Astrocyte (in vitro differentiated cells and primary cell): Measurements from ENCODE around the gene TAF4. TPM values are rescaled to one million over a fixed set of nuclear protein-coding genes. Genes with fewer than 3 reads are reported as not detected.

ENCODE experiments used
- DNase-seq: peaks from one replicate; pipeline ENCODE4 v3.0.0-alpha.2; 2010; ENCODE audit warnings: low read depth
- FAIRE-seq: peaks from 2 replicates; lab custom pipeline; 2011; peaks lifted over from hg19 to GRCh38; lab: Jason Lieb, UNC
- H2AFZ ChIP-seq: 2 replicates; pipeline ENCODE4 v1.6.0; 2012; ENCODE audit warnings: low read depth, low read length, inconsistent platforms
- H3K27ac ChIP-seq: 2 replicates; pipeline ENCODE4 v1.5.1; 2011; ENCODE audit warnings: low read depth, low read length, inconsistent platforms
- H3K27me3 ChIP-seq: 2 replicates; pipeline ENCODE4 v1.6.0; 2011; ENCODE audit warnings: low read length, inconsistent platforms; ENCODE audit not compliant: insufficient read depth
- H3K36me3 ChIP-seq: 2 replicates; pipeline ENCODE4 v1.5.1; 2011; ENCODE audit warnings: low read length, inconsistent platforms; ENCODE audit not compliant: insufficient read depth
- H3K4me1 ChIP-seq: 2 replicates; pipeline ENCODE4 v1.5.1; 2011; ENCODE audit warnings: low read length, inconsistent platforms; ENCODE audit not compliant: insufficient read depth
- H3K4me2 ChIP-seq: 2 replicates; pipeline ENCODE4 v1.6.0; 2012; ENCODE audit warnings: low read length, inconsistent platforms
- H3K4me3 ChIP-seq: 2 replicates; pipeline ENCODE4 v1.5.1; 2011; ENCODE audit warnings: low read depth, mild to moderate bottlenecking, low read length, inconsistent platforms; ENCODE audit not compliant: insufficient read depth
- H3K79me2 ChIP-seq: 2 replicates; pipeline ENCODE4 v1.6.0; 2012; ENCODE audit warnings: mild to moderate bottlenecking, low read length, inconsistent platforms; ENCODE audit not compliant: insufficient read depth
- H3K9ac ChIP-seq: 2 replicates; pipeline ENCODE4 v1.6.0; 2012; ENCODE audit warnings: mild to moderate bottlenecking, low read length, inconsistent platforms
- H3K9me3 ChIP-seq: 2 replicates; pipeline ENCODE4 v1.5.1; 2012; ENCODE audit warnings: low read depth, mild to moderate bottlenecking, low read length, inconsistent platforms; ENCODE audit not compliant: insufficient read depth
- H4K20me1 ChIP-seq: 2 replicates; pipeline ENCODE4 v1.6.0; 2012; ENCODE audit warnings: low read length, inconsistent platforms; ENCODE audit not compliant: insufficient read depth
- H3K27ac Mint-ChIP-seq: one replicate; pipeline ENCODE4 v1.8.0; 2021; ENCODE audit warnings: mild to moderate bottlenecking, mixed read lengths; ENCODE audit not compliant: unreplicated experiment
- H3K27me3 Mint-ChIP-seq: one replicate; pipeline ENCODE4 v1.8.0; 2021; ENCODE audit warnings: low read depth, mixed read lengths; ENCODE audit not compliant: unreplicated experiment
- H3K36me3 Mint-ChIP-seq: one replicate; pipeline ENCODE4 v1.8.0; 2021; ENCODE audit warnings: low read depth, mixed read lengths; ENCODE audit not compliant: unreplicated experiment
- H3K4me1 Mint-ChIP-seq: one replicate; pipeline ENCODE4 v1.8.0; 2021; ENCODE audit warnings: low read depth, mixed read lengths; ENCODE audit not compliant: unreplicated experiment
- H3K4me3 Mint-ChIP-seq: one replicate; pipeline ENCODE4 v1.8.0; 2021; ENCODE audit warnings: mild to moderate bottlenecking, moderate library complexity, mixed read lengths; ENCODE audit not compliant: unreplicated experiment
- H3K9me3 Mint-ChIP-seq: one replicate; pipeline ENCODE4 v1.8.0; 2021; ENCODE audit warnings: mild to moderate bottlenecking, mixed read lengths; ENCODE audit not compliant: unreplicated experiment
- CTCF ChIP-seq: IDR thresholded peaks from 2 replicates; pipeline ENCODE4 v1.5.1; 2011; ENCODE audit warnings: low read depth, mild to moderate bottlenecking, inconsistent platforms, low read length, moderate library complexity; ENCODE audit not compliant: insufficient read depth
- EZH2 ChIP-seq: IDR thresholded peaks from 2 replicates; pipeline ENCODE4 v1.6.1; 2012; ENCODE audit warnings: mild to moderate bottlenecking, low read length, inconsistent platforms; ENCODE audit not compliant: insufficient read depth
- total RNA-seq: library from RNA; stranded (reverse); gene quantifications from 2 replicates; pipeline ENCODE4 v1.2.1, GENCODE V29; 2021

The TAF4 gene
- total RNA-seq, 1 donor from 2014 or later: 11.8 TPM

- Histone ChIP-seq H4K20me1 (no peaks in the 10 kb centered on the region), H3K27ac (no peak overlapping the region), H3K9me3 (no peaks in the 10 kb centered on the region), H3K27me3 (peaks cover 18% of the 10 kb centered on the region), H3K9ac (no peak overlapping the region), H3K4me2 (no peak overlapping the region), H3K4me1 (peaks cover 3% of the 10 kb centered on the region), H3K36me3 (no peaks in the 10 kb centered on the region), H3K79me2 (no peaks in the 10 kb centered on the region), H2AFZ (no peak overlapping the region), H3K4me3 (no peak overlapping the region)
- H3K4me3 Mint-ChIP-seq: no peak overlapping the region
- no peak for DNase-seq
- H3K36me3 Mint-ChIP-seq: no peaks in the 10 kb centered on the region
- FAIRE-seq: no peak
- H3K27me3 Mint-ChIP-seq: peaks cover 11% of the 10 kb centered on the region
- no peak for TF ChIP-seq EZH2
- TF ChIP-seq CTCF: no peak
- H3K27ac Mint-ChIP-seq: no peak overlapping the region
- peaks cover 2% of the 10 kb centered on the region for H3K9me3 Mint-ChIP-seq
- H3K4me1 Mint-ChIP-seq: peaks cover 11% of the 10 kb centered on the region
Observed at GRCh38 chr20:61958773-61959700, 106.6 kb downstream of the TAF4 start.

DNA sequence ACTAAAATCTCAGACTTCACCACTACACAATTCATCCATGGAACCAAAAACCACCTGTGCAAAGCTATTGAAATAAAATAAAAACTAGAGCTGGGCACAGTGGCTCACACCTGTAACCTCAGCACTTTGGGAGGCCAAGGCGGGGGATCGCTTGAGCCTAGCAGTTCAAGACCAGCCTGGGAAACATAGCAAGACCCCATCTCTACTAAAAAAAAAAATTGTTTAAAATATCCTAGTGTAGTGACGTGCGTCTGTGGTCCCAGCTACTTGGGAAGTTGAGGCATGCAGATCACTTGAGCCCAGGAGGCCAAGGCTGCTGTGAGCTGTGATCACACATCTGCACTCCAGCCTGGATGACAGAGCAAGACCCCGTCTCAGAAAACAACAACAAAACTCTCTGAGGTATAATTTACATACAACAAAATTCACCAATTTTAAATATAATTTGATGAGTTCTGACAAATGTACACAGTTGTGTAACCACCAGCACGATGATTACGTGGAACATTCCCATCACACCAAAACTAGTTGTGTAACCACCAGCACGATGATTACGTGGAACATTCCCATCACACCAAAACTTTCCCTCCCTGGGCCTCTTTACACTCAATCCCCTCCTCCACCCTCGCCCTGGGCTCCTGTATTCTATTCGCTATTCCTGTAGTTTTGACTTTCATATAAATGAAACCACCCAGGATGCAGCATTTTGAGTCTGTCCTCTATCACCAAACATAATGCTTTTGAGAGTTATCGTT, 107.5 kb downstream of the TAF4 start:
- no peak overlapping the region for H3K27ac ChIP-seq
- H3K36me3 ChIP-seq: no peaks in the 10 kb centered on the region
- Mint-ChIP-seq H3K4me1 (peaks cover 11% of the 10 kb centered on the region), H3K27ac (no peak overlapping the region), H3K27me3 (peaks cover 13% of the 10 kb centered on the region), H3K9me3 (peaks cover 2% of the 10 kb centered on the region), H3K36me3 (no peaks in the 10 kb centered on the region), H3K4me3 (no peak overlapping the region)
- TF ChIP-seq EZH2: no peak
- no peak for TF ChIP-seq CTCF
- H3K4me2 ChIP-seq: no peak overlapping the region
- peaks cover 3% of the 10 kb centered on the region for H3K4me1 ChIP-seq
- H3K9me3 ChIP-seq: no peaks in the 10 kb centered on the region
- no peaks in the 10 kb centered on the region for H4K20me1 ChIP-seq
- H3K9ac ChIP-seq: no peak overlapping the region
- no peaks in the 10 kb centered on the region for H3K79me2 ChIP-seq
- H3K27me3 ChIP-seq: peaks cover 18% of the 10 kb centered on the region
- no peak overlapping the region for H2AFZ ChIP-seq
- no peak for FAIRE-seq
- DNase-seq: no peak
- no peak overlapping the region for H3K4me3 ChIP-seq
